C4-2B (cell line): ENCODE data around the gene NAGPA.

Experiments used
- H3K27ac ChIP-seq: fragments of 450-650 bp; 2 replicates; pipeline ENCODE4 v1.5.1; 2017
- CTCF ChIP-seq: fragments of 450-650 bp; conservative IDR thresholded peaks from 2 replicates; pipeline ENCODE4 v1.5.1; 2017; ENCODE audit warnings: mild to moderate bottlenecking
- ZFX ChIP-seq: fragments of 450-650 bp; IDR thresholded peaks from 2 replicates; pipeline ENCODE4 v1.6.1; 2017

Gene NAGPA

DNA sequence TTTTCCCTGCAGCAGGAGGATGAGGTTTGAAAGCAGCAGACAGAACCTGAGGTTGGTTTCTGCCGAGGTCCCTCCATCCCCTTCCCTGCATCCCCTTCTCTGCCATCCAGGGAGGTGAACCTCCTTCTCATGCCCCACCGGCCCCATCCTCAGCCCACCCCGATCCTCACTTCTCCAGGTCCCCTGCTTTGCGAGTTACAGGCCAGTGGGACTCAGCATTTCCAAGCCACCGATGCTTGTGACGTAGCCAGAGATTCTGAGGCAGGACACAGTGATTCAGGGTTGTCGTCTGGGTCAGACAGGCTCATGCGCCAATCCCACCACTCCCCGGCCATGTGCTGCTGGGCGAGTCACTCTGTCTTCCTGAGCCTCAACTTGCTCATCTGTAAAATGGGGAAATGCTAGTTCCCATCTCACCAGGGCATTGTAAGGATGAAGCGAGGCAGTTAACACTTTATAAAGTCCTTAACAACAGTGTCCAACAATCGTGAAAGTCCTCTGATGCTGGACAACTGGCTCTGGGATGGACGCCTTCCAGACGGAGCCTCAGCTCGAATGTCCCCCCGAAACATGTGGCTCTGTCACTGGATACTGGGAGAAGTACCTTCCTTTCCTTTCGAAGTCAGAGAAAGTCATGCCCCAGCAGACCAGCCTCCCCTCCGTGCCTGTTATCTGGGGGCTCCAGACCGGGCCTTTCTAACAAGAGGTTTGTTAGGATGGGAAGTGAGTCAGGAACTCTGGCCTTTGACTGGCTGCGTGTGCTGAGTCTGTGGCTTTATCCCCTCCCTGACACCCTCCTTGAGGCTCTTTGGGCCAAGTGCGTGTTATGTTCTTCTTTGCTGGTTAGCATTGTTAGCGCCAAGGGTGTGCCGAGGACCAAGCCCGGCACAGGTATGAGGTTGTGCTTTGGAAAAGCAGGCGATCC, 53.7 kb downstream of the NAGPA start:
- TF ChIP-seq ZFX (no peak), CTCF (no peak)
- H3K27ac ChIP-seq = no peak overlapping the region

DNA sequence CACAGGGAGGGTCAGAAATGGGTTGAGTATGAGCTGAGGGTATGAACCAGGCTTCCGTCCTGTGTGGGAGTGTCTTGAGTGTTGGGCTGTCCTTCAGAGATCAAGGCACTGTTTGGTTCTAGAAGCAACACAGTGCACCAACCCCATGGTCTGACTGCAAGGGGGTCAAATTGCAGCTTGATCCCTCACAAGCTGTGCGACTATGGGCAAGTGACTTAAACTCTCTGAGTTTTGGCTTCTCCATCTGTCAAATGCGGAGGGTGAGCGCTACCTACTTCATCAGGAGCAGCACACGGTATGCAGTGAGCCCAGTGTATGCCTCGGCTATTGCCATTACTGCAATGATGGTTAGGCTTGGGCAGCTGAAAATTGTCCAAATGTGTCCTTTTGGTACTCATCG, 54.6 kb downstream of the NAGPA start:
- H3K27ac ChIP-seq = no peak overlapping the region
- TF ChIP-seq ZFX (no peak), CTCF (no peak)

GRCh38 chr16:4976611-4977145, 57.1 kb downstream of the NAGPA start:
- no peak for TF ChIP-seq ZFX
- TF ChIP-seq CTCF = no peak
- H3K27ac ChIP-seq = no peak overlapping the region

- no peak overlapping the region for H3K27ac ChIP-seq
- TF ChIP-seq ZFX = no peak
- TF ChIP-seq CTCF = no peak
Measured at GRCh38 chr16:4976079-4976478, 57.7 kb downstream of the NAGPA start.
